Fibroblast of the aortic adventitia (primary cell): ENCODE results near the gene HECTD4. TPM values are rescaled to one million over a fixed set of nuclear protein-coding genes. Genes with fewer than 3 reads are reported as not detected.

ENCODE experiments used
- DNase-seq: peaks from one replicate; pipeline ENCODE4 v3.0.0-alpha.2; 2010; ENCODE audit warnings: low read depth
- H3K4me3 ChIP-seq: 2 replicates; pipeline ENCODE4 v1.5.1; 2011; ENCODE audit warnings: low read depth, mild to moderate bottlenecking, control low read depth, low read length, moderate library complexity
- total RNA-seq: library from RNA; depleted of rRNA; stranded (reverse); fragments of >200 nt; gene quantifications from 2 replicates; pipeline ENCODE4 v1.2.3, GENCODE V29; 2012; ENCODE audit warnings: low replicate concordance
- TF ChIP-seq, protein P1 (sequence below): IDR thresholded peaks from 2 replicates; pipeline ENCODE4 v1.5.1; 2011; ENCODE audit warnings: mild to moderate bottlenecking, low read length, control low read depth, inconsistent platforms; ENCODE audit not compliant: insufficient read depth

HECTD4 gene
- total RNA-seq, 1 donor = 22.1 TPM

DNA sequence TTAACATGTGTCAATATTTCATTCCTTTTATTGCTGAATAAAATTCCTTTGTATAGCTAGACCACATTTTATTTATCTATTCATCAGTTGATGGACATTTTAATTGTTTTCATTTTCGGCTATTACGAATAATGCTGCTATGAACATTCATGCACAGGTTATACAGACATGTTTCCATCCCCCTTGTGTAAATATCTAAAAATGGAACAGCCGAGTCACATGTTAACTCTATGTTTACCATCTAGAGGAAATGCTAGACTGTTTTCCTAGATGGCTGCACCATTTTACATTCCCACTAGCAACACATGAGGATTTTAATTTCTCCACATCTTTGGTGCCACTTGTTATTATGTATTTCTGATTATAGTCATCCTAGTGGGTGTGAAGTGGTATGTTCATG lies 49.2 kb downstream of the HECTD4 start:
- no peak for DNase-seq
- TF ChIP-seq, protein P1, sequence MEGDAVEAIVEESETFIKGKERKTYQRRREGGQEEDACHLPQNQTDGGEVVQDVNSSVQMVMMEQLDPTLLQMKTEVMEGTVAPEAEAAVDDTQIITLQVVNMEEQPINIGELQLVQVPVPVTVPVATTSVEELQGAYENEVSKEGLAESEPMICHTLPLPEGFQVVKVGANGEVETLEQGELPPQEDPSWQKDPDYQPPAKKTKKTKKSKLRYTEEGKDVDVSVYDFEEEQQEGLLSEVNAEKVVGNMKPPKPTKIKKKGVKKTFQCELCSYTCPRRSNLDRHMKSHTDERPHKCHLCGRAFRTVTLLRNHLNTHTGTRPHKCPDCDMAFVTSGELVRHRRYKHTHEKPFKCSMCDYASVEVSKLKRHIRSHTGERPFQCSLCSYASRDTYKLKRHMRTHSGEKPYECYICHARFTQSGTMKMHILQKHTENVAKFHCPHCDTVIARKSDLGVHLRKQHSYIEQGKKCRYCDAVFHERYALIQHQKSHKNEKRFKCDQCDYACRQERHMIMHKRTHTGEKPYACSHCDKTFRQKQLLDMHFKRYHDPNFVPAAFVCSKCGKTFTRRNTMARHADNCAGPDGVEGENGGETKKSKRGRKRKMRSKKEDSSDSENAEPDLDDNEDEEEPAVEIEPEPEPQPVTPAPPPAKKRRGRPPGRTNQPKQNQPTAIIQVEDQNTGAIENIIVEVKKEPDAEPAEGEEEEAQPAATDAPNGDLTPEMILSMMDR = no peak
- no peak overlapping the region for H3K4me3 ChIP-seq

GRCh38 chr12:112331886-112332285 lies 50.3 kb downstream of the HECTD4 start:
- H3K4me3 ChIP-seq = no peak overlapping the region
- no peak for DNase-seq
- TF ChIP-seq, protein P1 = no peak

DNA sequence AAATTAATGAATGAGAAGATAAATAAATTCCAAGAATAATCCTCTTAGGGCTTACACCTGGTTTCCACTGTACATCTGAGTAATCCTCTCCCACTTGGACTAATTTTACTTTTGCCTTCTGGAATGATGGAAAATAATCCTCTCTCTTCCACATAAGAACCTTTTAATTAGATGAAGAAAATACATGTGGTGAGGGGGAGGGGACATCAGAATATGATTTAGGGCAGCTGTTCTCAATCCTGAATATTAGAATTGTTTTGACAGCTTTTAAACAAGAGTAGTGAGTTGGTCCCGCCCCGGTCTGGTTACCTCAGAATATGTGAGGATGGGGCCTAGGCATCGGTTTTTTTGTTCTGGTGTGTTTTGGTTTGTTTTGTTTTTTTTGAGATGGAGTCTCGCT lies 51.5 kb downstream of the HECTD4 start:
- H3K4me3 ChIP-seq = no peak overlapping the region
- no peak for DNase-seq

DNA sequence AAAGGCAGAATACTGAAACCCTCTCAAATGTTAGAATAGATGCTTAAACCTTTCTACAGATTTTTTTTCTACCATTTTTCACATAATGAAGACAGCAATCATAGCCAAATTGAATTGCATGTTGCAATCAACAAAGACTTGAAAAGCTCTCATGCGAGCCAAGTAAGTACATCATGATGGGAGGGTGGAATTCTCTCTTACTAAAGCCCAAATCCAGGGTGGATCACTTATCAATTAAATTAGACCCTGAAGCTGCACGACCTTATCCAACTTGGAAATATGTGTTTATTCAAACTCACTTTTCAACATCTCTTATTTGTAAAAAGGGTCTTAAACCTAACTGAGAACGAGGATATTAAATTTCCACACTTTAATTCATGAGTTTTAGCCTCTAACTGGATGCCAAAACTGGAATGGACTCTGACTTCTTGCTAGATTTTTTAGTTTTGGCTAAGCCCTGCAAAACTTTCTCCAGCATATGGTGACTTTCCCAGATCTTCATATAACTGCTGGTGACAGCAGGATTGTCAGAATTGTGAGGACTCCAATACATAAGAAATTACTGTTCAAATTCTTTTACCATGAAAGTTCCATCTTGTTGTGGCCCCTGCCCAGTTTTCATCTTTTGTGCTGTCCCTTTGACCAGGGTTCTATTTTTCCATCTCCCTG lies 53.6 kb downstream of the HECTD4 start:
- TF ChIP-seq, protein P1 = no peak
- DNase-seq = peak; percentile 33
- no peak overlapping the region for H3K4me3 ChIP-seq

More for the DNA sequence above, 51.5 kb downstream of the HECTD4 start:
- TF ChIP-seq, protein P1 = no peak

- no peak overlapping the region for H3K4me3 ChIP-seq
- TF ChIP-seq, protein P1 = no peak
- DNase-seq = no peak
Observed at GRCh38 chr12:112327209-112327938, 54.9 kb downstream of the HECTD4 start.

DNA sequence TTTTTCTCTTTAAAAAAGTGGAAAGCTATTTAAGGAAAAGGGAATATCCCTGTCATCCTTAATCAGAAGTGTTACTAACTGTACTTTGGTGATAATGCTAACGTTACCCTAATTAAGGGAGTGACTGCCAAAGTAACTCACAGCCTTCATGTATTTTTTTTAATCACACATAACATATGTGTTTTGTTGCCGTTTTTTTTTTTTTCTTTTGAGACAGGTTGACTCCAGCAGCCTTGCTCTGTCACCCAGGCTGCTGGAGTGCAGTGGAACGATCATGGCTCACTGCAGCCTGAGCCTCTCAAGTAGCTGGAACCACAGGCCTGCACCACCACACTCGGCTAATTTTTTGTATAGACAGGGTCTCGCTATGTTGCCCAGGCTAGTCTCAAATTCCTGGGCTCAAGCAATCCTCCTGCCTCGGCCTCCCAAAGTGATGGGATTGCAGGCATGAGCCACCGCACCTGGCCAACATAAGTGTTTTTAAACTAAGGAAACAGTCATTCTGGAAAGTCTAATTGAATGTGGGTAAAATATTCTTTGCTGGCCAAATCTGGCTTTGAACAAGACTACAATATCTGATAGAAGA lies 56.5 kb downstream of the HECTD4 start:
- no peak overlapping the region for H3K4me3 ChIP-seq
- TF ChIP-seq, protein P1 = no peak
- no peak for DNase-seq
